Activated CD8-positive, alpha-beta T cell treated with anti-CD3 and anti-CD28 coated beads for 36 hours (primary cell): ENCODE measurements around the gene AR. TPM values are rescaled to one million over a fixed set of nuclear protein-coding genes. Genes with fewer than 3 reads are reported as not detected.

ENCODE experiments used
- ATAC-seq: fragments of 200-7000 bp; cut with Tn5 transposase; one replicate; pipeline ENCODE4 v1.10.0; 2021; ENCODE audit warnings: mild to moderate bottlenecking, moderate library complexity
- CTCF ChIA-PET: fragments of 350-600 bp; sonication (Branson Sonifier 250); formaldehyde crosslinking; loops from one replicate; lab custom pipeline; 2021; ENCODE audit warnings: antibody characterized with exemption; lab: Charles Lee
- POLR2A ChIA-PET: fragments of 350-600 bp; sonication (Branson Sonifier 250); formaldehyde crosslinking; loops from one replicate; lab custom pipeline; 2021; ENCODE audit warnings: antibody characterized with exemption; lab: Charles Lee
- DNase-seq: peaks from one replicate; pipeline ENCODE4 v3.0.0-alpha.2; 2020
- H3K27ac Mint-ChIP-seq: one replicate; pipeline ENCODE4 v1.8.0; 2021; ENCODE audit warnings: mild to moderate bottlenecking, mixed read lengths
- H3K27me3 Mint-ChIP-seq: one replicate; pipeline ENCODE4 v1.8.0; 2021; ENCODE audit warnings: mixed read lengths
- H3K36me3 Mint-ChIP-seq: one replicate; pipeline ENCODE4 v1.8.0; 2021; ENCODE audit warnings: low read depth, mixed read lengths
- H3K4me1 Mint-ChIP-seq: one replicate; pipeline ENCODE4 v1.8.0; 2021; ENCODE audit warnings: low read depth, mixed read lengths
- H3K4me3 Mint-ChIP-seq: one replicate; pipeline ENCODE4 v1.8.0; 2021; ENCODE audit warnings: mild to moderate bottlenecking, moderate library complexity, mixed read lengths
- H3K9me3 Mint-ChIP-seq: one replicate; pipeline ENCODE4 v1.8.0; 2021; ENCODE audit warnings: mixed read lengths
- intact Hi-C: fragments of 100-400 bp; cut with micrococcal nuclease; formaldehyde crosslinking; loops from one replicate; pipeline ENCODE4 v1.10.0; 2022
- total RNA-seq, 2 experiments: library from RNA; stranded (reverse); gene quantifications; one replicate each; pipeline ENCODE4 v1.2.3, GENCODE V29; 2021
- TF ChIP-seq, protein P1 (sequence below): fragments of 200-600 bp; IDR thresholded peaks from one replicate; pipeline ENCODE4 v1.8.0; 2022; ENCODE audit warnings: antibody characterized with exemption, mild to moderate bottlenecking

AR gene
- total RNA-seq, 2 experiments from 2014 or later, result not detected

DNA sequence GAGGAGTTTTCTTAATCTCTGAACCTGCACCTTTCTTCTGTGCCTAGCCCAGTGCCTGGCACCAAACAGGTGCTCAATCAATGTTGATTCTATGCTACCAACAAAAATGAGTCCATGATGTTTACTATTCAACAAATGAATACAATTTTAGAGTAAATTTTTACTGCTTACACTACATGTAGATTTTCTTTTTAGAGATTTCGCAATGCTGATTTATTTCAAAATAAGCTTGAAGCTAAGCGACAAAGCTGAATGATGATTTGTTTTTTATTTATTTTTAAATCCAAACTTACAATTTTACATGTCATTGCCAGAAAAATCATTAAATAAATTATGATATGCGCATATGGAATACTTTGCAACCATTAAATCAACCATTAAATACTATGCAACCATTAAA is 55.7 kb downstream of the AR start:
- no peak for ATAC-seq
- ChIA-PET CTCF (no interaction called here), POLR2A (no interaction called here)
- H3K27ac Mint-ChIP-seq, result no peak overlapping the region
- no peak overlapping the region for H3K4me3 Mint-ChIP-seq
- no peaks in the 10 kb centered on the region for H3K4me1 Mint-ChIP-seq
- TF ChIP-seq, protein P1, sequence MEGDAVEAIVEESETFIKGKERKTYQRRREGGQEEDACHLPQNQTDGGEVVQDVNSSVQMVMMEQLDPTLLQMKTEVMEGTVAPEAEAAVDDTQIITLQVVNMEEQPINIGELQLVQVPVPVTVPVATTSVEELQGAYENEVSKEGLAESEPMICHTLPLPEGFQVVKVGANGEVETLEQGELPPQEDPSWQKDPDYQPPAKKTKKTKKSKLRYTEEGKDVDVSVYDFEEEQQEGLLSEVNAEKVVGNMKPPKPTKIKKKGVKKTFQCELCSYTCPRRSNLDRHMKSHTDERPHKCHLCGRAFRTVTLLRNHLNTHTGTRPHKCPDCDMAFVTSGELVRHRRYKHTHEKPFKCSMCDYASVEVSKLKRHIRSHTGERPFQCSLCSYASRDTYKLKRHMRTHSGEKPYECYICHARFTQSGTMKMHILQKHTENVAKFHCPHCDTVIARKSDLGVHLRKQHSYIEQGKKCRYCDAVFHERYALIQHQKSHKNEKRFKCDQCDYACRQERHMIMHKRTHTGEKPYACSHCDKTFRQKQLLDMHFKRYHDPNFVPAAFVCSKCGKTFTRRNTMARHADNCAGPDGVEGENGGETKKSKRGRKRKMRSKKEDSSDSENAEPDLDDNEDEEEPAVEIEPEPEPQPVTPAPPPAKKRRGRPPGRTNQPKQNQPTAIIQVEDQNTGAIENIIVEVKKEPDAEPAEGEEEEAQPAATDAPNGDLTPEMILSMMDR, result no peak
- DNase-seq, result no peak
- no peaks in the 10 kb centered on the region for H3K9me3 Mint-ChIP-seq
- H3K36me3 Mint-ChIP-seq, result no peaks in the 10 kb centered on the region
- intact Hi-C loops, result no loop called here
- H3K27me3 Mint-ChIP-seq, result no peaks in the 10 kb centered on the region

DNA sequence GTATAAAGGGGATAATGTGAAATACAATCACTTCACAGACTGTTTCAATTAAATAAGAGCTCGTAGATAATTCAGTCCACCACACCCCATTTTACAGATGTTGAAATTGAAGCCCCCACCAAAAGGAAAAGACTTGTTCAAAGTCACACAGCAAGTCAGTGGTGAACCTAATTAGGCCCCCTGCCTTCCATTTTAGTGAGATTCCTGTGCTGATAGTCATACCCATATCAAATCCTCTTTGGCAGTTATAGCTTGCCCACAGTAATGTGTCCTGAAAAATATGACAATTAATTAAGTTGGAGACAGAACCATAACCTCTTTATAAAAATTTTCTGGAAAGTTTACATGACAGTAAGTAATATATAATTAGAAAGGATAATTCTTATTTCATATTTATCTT is 58.0 kb downstream of the AR start:
- intact Hi-C loops, result no loop called here
- Mint-ChIP-seq H3K4me1 (no peaks in the 10 kb centered on the region), H3K27me3 (no peaks in the 10 kb centered on the region), H3K36me3 (no peaks in the 10 kb centered on the region), H3K9me3 (no peaks in the 10 kb centered on the region), H3K4me3 (no peak overlapping the region), H3K27ac (no peak overlapping the region)
- ChIA-PET CTCF (no interaction called here), POLR2A (no interaction called here)
- no peak for ATAC-seq
- DNase-seq, result no peak
- TF ChIP-seq, protein P1, result no peak

DNA sequence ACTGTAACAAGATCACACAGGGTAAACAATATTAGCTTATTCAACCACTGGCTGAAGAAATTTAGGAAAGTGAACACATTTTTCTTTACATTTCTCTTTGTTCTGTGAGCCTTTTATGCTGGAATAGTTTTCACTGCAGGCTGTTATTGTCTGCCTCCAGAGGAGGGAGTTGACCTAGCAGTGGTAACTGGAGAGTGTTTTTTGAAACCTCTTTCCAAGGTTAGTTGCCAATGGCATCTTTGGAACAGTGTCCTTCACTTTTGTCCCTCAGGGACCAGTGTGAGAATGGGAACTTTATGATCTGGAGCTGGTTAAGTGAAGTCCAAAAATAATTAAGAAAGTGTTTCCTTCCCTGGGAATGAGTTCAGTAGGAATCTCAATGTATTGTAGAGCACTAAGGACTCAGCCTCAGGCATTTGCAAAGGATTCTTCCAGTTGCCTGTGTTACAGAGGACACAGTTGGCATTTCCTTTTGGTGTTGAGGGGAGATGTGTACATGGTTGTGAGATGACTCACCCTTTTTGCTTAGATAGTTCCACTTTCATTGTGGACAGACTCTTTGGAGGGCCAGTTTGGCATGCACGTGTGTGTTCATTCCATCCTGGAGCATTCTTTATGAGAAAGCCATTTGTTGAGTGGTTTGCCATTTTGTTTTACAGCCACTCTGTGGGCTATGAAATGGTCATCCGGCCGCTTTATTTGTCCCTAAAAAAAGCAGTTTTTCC is 61.3 kb downstream of the AR start:
- CTCF ChIA-PET, result no interaction called here
- no peak overlapping the region for H3K4me3 Mint-ChIP-seq
- no peaks in the 10 kb centered on the region for H3K9me3 Mint-ChIP-seq
- no peaks in the 10 kb centered on the region for H3K36me3 Mint-ChIP-seq
- intact Hi-C loops, result no loop called here
- ATAC-seq (no peak), DNase-seq (no peak)
- POLR2A ChIA-PET, result no interaction called here
- H3K4me1 Mint-ChIP-seq, result no peaks in the 10 kb centered on the region
- H3K27me3 Mint-ChIP-seq, result no peaks in the 10 kb centered on the region
- H3K27ac Mint-ChIP-seq, result no peak overlapping the region
- TF ChIP-seq, protein P1, result no peak

DNA sequence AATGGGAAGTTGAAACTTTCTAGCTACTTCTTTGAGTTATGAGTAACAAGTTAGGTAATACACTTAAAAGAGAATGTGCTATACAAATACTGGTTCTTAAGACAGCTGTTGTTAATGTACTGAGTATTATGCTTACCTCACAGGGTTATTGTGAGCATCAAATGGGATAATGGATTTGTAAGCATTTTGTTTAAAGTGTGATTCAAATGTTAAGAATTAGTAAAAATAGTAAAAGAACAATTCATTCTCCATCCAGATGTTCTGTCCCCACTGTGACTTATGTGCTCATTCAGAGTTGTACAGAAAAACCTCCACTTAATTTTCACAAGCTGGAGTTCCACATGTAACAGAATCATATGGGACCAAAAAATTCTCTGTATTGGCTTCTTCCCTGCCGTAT is 63.6 kb downstream of the AR start:
- ChIA-PET POLR2A (no interaction called here), CTCF (no interaction called here)
- intact Hi-C loops, result no loop called here
- Mint-ChIP-seq H3K27ac (no peak overlapping the region), H3K27me3 (no peaks in the 10 kb centered on the region), H3K9me3 (no peaks in the 10 kb centered on the region), H3K4me3 (no peak overlapping the region), H3K4me1 (no peaks in the 10 kb centered on the region), H3K36me3 (no peaks in the 10 kb centered on the region)
- TF ChIP-seq, protein P1, result no peak
- ATAC-seq (no peak), DNase-seq (no peak)

DNA sequence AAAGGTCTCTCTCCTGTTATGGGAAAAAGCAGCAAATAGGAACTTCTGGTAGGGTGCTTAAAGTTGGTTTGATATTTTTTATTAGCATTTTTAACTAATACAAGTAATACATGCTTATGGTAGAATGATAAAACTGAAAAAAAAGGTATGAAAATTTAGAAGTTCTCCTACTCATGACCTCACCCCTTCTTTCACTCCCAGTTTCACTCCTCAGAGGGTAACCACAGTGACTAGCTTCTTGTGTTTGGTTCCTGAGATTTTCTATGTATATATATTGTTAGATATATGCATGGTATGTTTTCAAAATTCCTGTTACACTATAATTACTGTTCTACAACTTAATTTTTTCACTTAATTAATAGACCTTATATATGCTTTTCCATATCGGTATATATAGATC is 66.5 kb downstream of the AR start:
- DNase-seq, result no peak
- ChIA-PET CTCF (no interaction called here), POLR2A (no interaction called here)
- Mint-ChIP-seq H3K9me3 (peaks cover 1% of the 10 kb centered on the region), H3K4me1 (no peaks in the 10 kb centered on the region), H3K36me3 (no peaks in the 10 kb centered on the region), H3K27ac (no peak overlapping the region), H3K4me3 (no peak overlapping the region), H3K27me3 (no peaks in the 10 kb centered on the region)
- intact Hi-C loops, result no loop called here
- TF ChIP-seq, protein P1, result no peak
- ATAC-seq, result no peak
